ENCODE results near the gene TMEM91. TPM values are rescaled to one million over a fixed set of nuclear protein-coding genes. Genes with fewer than 3 reads are reported as not detected.

TMEM91 gene
- total and polyA plus RNA-seq, 9 of the 15 experiments (the other 6 are each of a cell fraction or from before 2014, with no cell fraction given), result 1.2 to 5.2 (median 2.7) TPM

GRCh38 chr19:41412953-41413352 lies 36.6 kb downstream of the TMEM91 start:
- FAIRE-seq, result no peak
- POLR2A ChIA-PET, result interaction anchor here (0.8 kb wide), 1 partner anchor 26 kb away, joined by 4 read pairs; no protein-coding TSS in a partner anchor

GRCh38 chr19:41413947-41414346 lies 37.6 kb downstream of the TMEM91 start:
- Histone ChIP-seq H3K27ac (ENCODE audit: extremely low read depth, low read depth, low read length) (no peak overlapping the region), H2AFZ (ENCODE audit: low read depth, low read length) (no peak overlapping the region), H3K9me1 (ENCODE audit: control insufficient read depth, insufficient read depth, low read length) (no peaks in the 10 kb centered on the region), H4K20me1 (replicated peaks; ENCODE audit: control insufficient read depth, insufficient read depth, low read length) (no peaks in the 10 kb centered on the region), H3K4me3 (no peak overlapping the region), H3K79me2 (ENCODE audit: control insufficient read depth, insufficient read depth, low read length) (no peaks in the 10 kb centered on the region), H3K9me3 (replicated peaks; ENCODE audit: control insufficient read depth, insufficient read depth, low read depth, low read length) (no peaks in the 10 kb centered on the region), H3K9ac (ENCODE audit: insufficient read depth in 1 of 2, low read depth in 2 of 2, low read length in 2 of 2) (no peak overlapping the region), H3K36me3 (ENCODE audit: control insufficient read depth, insufficient read depth, low read length) (peaks cover 32% of the 10 kb centered on the region; the same call in 1 of the 3 replicates), H3K4me1 (replicated peaks in 1 of 2; ENCODE audit: control insufficient read depth in 2 of 2, insufficient read depth in 2 of 2, low read length in 2 of 2) (peaks cover 7 to 12% of the 10 kb centered on the region in 2 experiments; a peak in 4 of 5 replicates), H3K27me3 (ENCODE audit: control insufficient read depth in 2 of 2, insufficient read depth in 2 of 2, low read length in 2 of 2) (no peaks in the 10 kb centered on the region), H3K4me2 (ENCODE audit: insufficient read depth, low read length) (no peak overlapping the region)
- no peak for DNase-seq (ENCODE audit: extremely low read depth in 1 of 4, low spot score in 3 of 4)
- 92% methylated on average over 7 of the region's 10 CpGs for WGBS (ENCODE audit: insufficient coverage, low coverage, missing lambda C conversion rate)
- no peak for ATAC-seq
- FAIRE-seq, result no peak
- intact Hi-C loops (cut with micrococcal nuclease) (no loop called here), in situ Hi-C loops (cut with MboI) (no loop called here)
- ChIA-PET CTCF (ENCODE audit: low intra/inter-chr PET ratio) (no interaction called here), POLR2A (no interaction called here)
- BruUV-seq (replicated peaks), result no TSS peak
- no peak for TF ChIP-seq ZNF699 (CRISPR knock-in tag; IDR thresholded peaks at IDR 0.05; ENCODE audit: insufficient replicate concordance)
- no peak for TF ChIP-seq EZH2 (IDR thresholded peaks at IDR 0.05; ENCODE audit: borderline replicate concordance, low read depth, low read length)
- no peak for TF ChIP-seq NR2F6 (CRISPR knock-in tag; IDR thresholded peaks at IDR 0.05)
- TF ChIP-seq ZNF408 (CRISPR knock-in tag; IDR thresholded peaks at IDR 0.05; ENCODE audit: low read depth), result no peak
- TF ChIP-seq RB1 (IDR thresholded peaks at IDR 0.05; ENCODE audit: low read depth), result no peak
- TF ChIP-seq ZNF766 (CRISPR knock-in tag; conservative IDR thresholded peaks at IDR 0.05), result no peak
- TF ChIP-seq SFPQ (IDR thresholded peaks at IDR 0.05; ENCODE audit: low read depth, low read length), result no peak
- TF ChIP-seq RAD21 (CRISPR knock-in tag; conservative IDR thresholded peaks at IDR 0.05 in 1 of 2, IDR thresholded peaks at IDR 0.05 in 1 of 2), result no peak
- TF ChIP-seq IRF2 (CRISPR knock-in tag; IDR thresholded peaks at IDR 0.05), result no peak
- TF ChIP-seq ZNF3 (CRISPR knock-in tag; IDR thresholded peaks at IDR 0.05), result no peak
- no peak for TF ChIP-seq POLR2G (IDR thresholded peaks at IDR 0.05; ENCODE audit: low read depth, low read length)
- TF ChIP-seq CTBP1 (IDR thresholded peaks at IDR 0.05; ENCODE audit: borderline replicate concordance), result no peak
- TF ChIP-seq ZNF134 (CRISPR knock-in tag; conservative IDR thresholded peaks at IDR 0.05), result no peak

More at GRCh38 chr19:41412953-41413352, 36.6 kb downstream of the TMEM91 start:
- no peak overlapping the region for H3K9ac ChIP-seq (ENCODE audit: insufficient read depth in 1 of 2, low read depth in 2 of 2, low read length in 2 of 2)
- DNase-seq (ENCODE audit: extremely low read depth in 1 of 4, low spot score in 3 of 4) (no peak), ATAC-seq (no peak)
- no peak overlapping the region for H2AFZ ChIP-seq (ENCODE audit: low read depth, low read length)
- no peaks in the 10 kb centered on the region for H3K9me3 ChIP-seq (replicated peaks; ENCODE audit: control insufficient read depth, insufficient read depth, low read depth, low read length)
- no peak for TF ChIP-seq FOS (IDR thresholded peaks at IDR 0.05; ENCODE audit: extremely low read depth, insufficient read length)
- TF ChIP-seq ZSCAN29 (IDR thresholded peaks at IDR 0.05), result no peak
- TF ChIP-seq CHD1 (IDR thresholded peaks at IDR 0.05; ENCODE audit: low read length), result no peak
- no peak for TF ChIP-seq ZNF57 (CRISPR knock-in tag; IDR thresholded peaks at IDR 0.05)
- no peak for TF ChIP-seq OTX1 (CRISPR knock-in tag; IDR thresholded peaks at IDR 0.05)
- no peak overlapping the region for H3K4me3 ChIP-seq
- no peak overlapping the region for H3K27ac ChIP-seq (ENCODE audit: extremely low read depth, low read depth, low read length)
- 82% methylated on average over 5 of the region's 5 CpGs for WGBS (ENCODE audit: insufficient coverage, low coverage, missing lambda C conversion rate)
- no peaks in the 10 kb centered on the region for H4K20me1 ChIP-seq (replicated peaks; ENCODE audit: control insufficient read depth, insufficient read depth, low read length)
- no TSS peak for BruUV-seq (replicated peaks)
- no peaks in the 10 kb centered on the region for H3K27me3 ChIP-seq (ENCODE audit: control insufficient read depth in 2 of 2, insufficient read depth in 2 of 2, low read length in 2 of 2)
- no peaks in the 10 kb centered on the region for H3K79me2 ChIP-seq (ENCODE audit: control insufficient read depth, insufficient read depth, low read length)
- CTCF ChIA-PET (ENCODE audit: low intra/inter-chr PET ratio), result no interaction called here
- H3K36me3 ChIP-seq (ENCODE audit: control insufficient read depth, insufficient read depth, low read length), result peaks cover 30% of the 10 kb centered on the region; the same call in 1 of the 3 replicates
- in situ Hi-C loops (cut with MboI), result no loop called here
- no peaks in the 10 kb centered on the region for H3K9me1 ChIP-seq (ENCODE audit: control insufficient read depth, insufficient read depth, low read length)
- intact Hi-C loops (cut with micrococcal nuclease), result no loop called here
- no peak overlapping the region for H3K4me2 ChIP-seq (ENCODE audit: insufficient read depth, low read length)
- H3K4me1 ChIP-seq (replicated peaks in 1 of 2; ENCODE audit: control insufficient read depth in 2 of 2, insufficient read depth in 2 of 2, low read length in 2 of 2), result peaks cover 7 to 12% of the 10 kb centered on the region in 2 experiments; a peak in 4 of 5 replicates

All from K562 (cell line).